Lower leg skin (tissue), 3 donors: Measurements from ENCODE around the gene DIMT1.

Source experiments
- CTCF ChIP-seq, 3 donors: fragments of 450-650 bp; IDR thresholded peaks; one replicate each; pipeline ENCODE4 v1.5.1; 2016; ENCODE audit warnings: antibody characterized with exemption in 3 of 3, mild to moderate bottlenecking in 3 of 3, moderate library complexity in 2 of 3
- POLR2A ChIP-seq, 2 donors: fragments of 450-650 bp; IDR thresholded peaks; one replicate each; pipeline ENCODE4 v1.6.1; 2016 to 2017; ENCODE audit warnings: antibody characterized with exemption in 2 of 2, mild to moderate bottlenecking in 1 of 2, moderate library complexity in 1 of 2

GRCh38 chr5:62340979-62341378 lies 62.7 kb downstream of the DIMT1 start:
- TF ChIP-seq CTCF (IDR thresholded peaks at IDR 0.05) (no peak), POLR2A (IDR thresholded peaks at IDR 0.05) (no peak)
